H9 (cell line): ENCODE data around the gene CCDC192. TPM values are rescaled to one million over a fixed set of nuclear protein-coding genes. Genes with fewer than 3 reads are reported as not detected.

Experiments
- DNase-seq: peaks from one replicate; pipeline ENCODE4 v3.0.0-alpha.2; 2017
- H2AFZ ChIP-seq: one replicate; pipeline ENCODE4 v1.6.1; 2013; ENCODE audit warnings: mild to moderate bottlenecking, low read length, control low read depth, moderate library complexity
- H2AK5ac ChIP-seq: 2 replicates; pipeline ENCODE4 v1.6.1; 2013; ENCODE audit warnings: low read length, control low read depth, mixed read lengths; ENCODE audit not compliant: insufficient read length
- H2BK120ac ChIP-seq: one replicate; pipeline ENCODE4 v1.6.1; 2013; ENCODE audit warnings: low read depth, mild to moderate bottlenecking, low read length, control low read depth, inconsistent platforms; ENCODE audit not compliant: poor library complexity, severe bottlenecking
- H2BK12ac ChIP-seq: 2 replicates; pipeline ENCODE4 v1.6.1; 2013; ENCODE audit warnings: low read length, control low read depth, mixed read lengths, low read depth; ENCODE audit not compliant: insufficient read length
- H2BK15ac ChIP-seq: 2 replicates; pipeline ENCODE4 v1.6.1; 2013; ENCODE audit warnings: low read depth, low read length, control low read depth
- H2BK20ac ChIP-seq: one replicate; pipeline ENCODE4 v1.6.1; 2013; ENCODE audit warnings: low read depth, mild to moderate bottlenecking, low read length, control low read depth, inconsistent platforms; ENCODE audit not compliant: poor library complexity, severe bottlenecking
- H2BK5ac ChIP-seq: 2 replicates; pipeline ENCODE4 v1.6.1; 2013; ENCODE audit warnings: low read length, control low read depth, mixed read lengths; ENCODE audit not compliant: insufficient read length
- H3K14ac ChIP-seq: 2 replicates; pipeline ENCODE4 v1.6.1; 2013; ENCODE audit warnings: low read length, control low read depth; ENCODE audit not compliant: insufficient read depth
- H3K18ac ChIP-seq: 2 replicates; pipeline ENCODE4 v1.6.1; 2013; ENCODE audit warnings: low read depth, mild to moderate bottlenecking, mixed read lengths, low read length, control low read depth; ENCODE audit not compliant: insufficient read length
- H3K23ac ChIP-seq: 2 replicates; pipeline ENCODE4 v1.6.1; 2013; ENCODE audit warnings: low read length, control low read depth, mixed read lengths, low read depth; ENCODE audit not compliant: insufficient read length
- H3K23me2 ChIP-seq: 2 replicates; pipeline ENCODE4 v1.6.1; 2013; ENCODE audit warnings: low read depth, mild to moderate bottlenecking, mixed read lengths, low read length, control low read depth; ENCODE audit not compliant: insufficient read length, poor library complexity, severe bottlenecking
- H3K27ac ChIP-seq: 2 replicates; pipeline ENCODE4 v1.5.1; 2013; ENCODE audit warnings: low read length, control low read depth, mixed read lengths, low read depth; ENCODE audit not compliant: insufficient read length
- H3K27me3 ChIP-seq: 2 replicates; pipeline ENCODE4 v1.6.1; 2013; ENCODE audit warnings: low read length, control low read depth, inconsistent platforms; ENCODE audit not compliant: insufficient read depth
- H3K4ac ChIP-seq: 2 replicates; pipeline ENCODE4 v1.6.1; 2013; ENCODE audit warnings: low read depth, mild to moderate bottlenecking, control low read depth, inconsistent platforms, low read length, moderate library complexity
- H3K4me1 ChIP-seq: 2 replicates; pipeline ENCODE4 v1.6.1; 2013; ENCODE audit warnings: low read length, control low read depth, inconsistent platforms; ENCODE audit not compliant: insufficient read depth
- H3K4me2 ChIP-seq: 2 replicates; pipeline ENCODE4 v1.6.1; 2013; ENCODE audit warnings: low read length, control low read depth, mixed read lengths; ENCODE audit not compliant: insufficient read length, insufficient read depth
- H3K56ac ChIP-seq: 2 replicates; pipeline ENCODE4 v1.6.1; 2013; ENCODE audit warnings: low read depth, mild to moderate bottlenecking, mixed read lengths, low read length, control low read depth; ENCODE audit not compliant: insufficient read length
- H3K79me1 ChIP-seq: 2 replicates; pipeline ENCODE4 v1.6.1; 2013; ENCODE audit warnings: low read depth, mild to moderate bottlenecking, moderate library complexity, low read length, control low read depth, inconsistent platforms; ENCODE audit not compliant: insufficient read depth, poor library complexity, severe bottlenecking
- H3K79me2 ChIP-seq: 2 replicates; pipeline ENCODE4 v1.6.1; 2013; ENCODE audit warnings: low read length, control low read depth, inconsistent platforms; ENCODE audit not compliant: insufficient read depth
- H3K9ac ChIP-seq: 2 replicates; pipeline ENCODE4 v1.6.1; 2013; ENCODE audit warnings: low read length, control low read depth, mixed read lengths; ENCODE audit not compliant: insufficient read length; ENCODE audit errors: extremely low read depth
- H3K9me3 ChIP-seq: one replicate; pipeline ENCODE4 v1.6.1; 2013; ENCODE audit warnings: low read depth, low read length, inconsistent platforms; ENCODE audit not compliant: control insufficient read depth
- H3T11ph ChIP-seq: one replicate; pipeline ENCODE4 v1.6.1; 2013; ENCODE audit warnings: mild to moderate bottlenecking, low read length, control low read depth, inconsistent platforms
- H4K20me1 ChIP-seq: one replicate; pipeline ENCODE4 v1.6.1; 2013; ENCODE audit not compliant: control insufficient read depth, insufficient read length, insufficient read depth
- H4K5ac ChIP-seq: 2 replicates; pipeline ENCODE4 v1.6.1; 2013; ENCODE audit warnings: low read depth, mild to moderate bottlenecking, mixed read lengths, low read length, control low read depth; ENCODE audit not compliant: insufficient read length
- H4K8ac ChIP-seq: replicated peaks from 2 replicates; pipeline ENCODE4 v1.6.1; 2013; ENCODE audit warnings: low read length, control low read depth, mixed read lengths, low read depth; ENCODE audit not compliant: insufficient read length
- H4K91ac ChIP-seq: 2 replicates; pipeline ENCODE4 v1.6.1; 2013; ENCODE audit warnings: low read depth, mild to moderate bottlenecking, moderate library complexity, mixed read lengths, low read length, control low read depth; ENCODE audit not compliant: insufficient read length
- H3K27ac Mint-ChIP-seq, 3 experiments: 2 replicates in 2 of 3; 3 replicates in 1 of 3; pipeline ENCODE4 v1.8.0; 2020 to 2021; ENCODE audit warnings: mixed read lengths in 3 of 3, mild to moderate bottlenecking in 1 of 3, moderate library complexity in 1 of 3
- H3K27me3 Mint-ChIP-seq: 2 replicates; pipeline ENCODE4 v1.8.0; 2021; ENCODE audit warnings: low read depth, mild to moderate bottlenecking, moderate library complexity, mixed read lengths
- H3K36me3 Mint-ChIP-seq, 3 experiments: 2 replicates in 2 of 3; 3 replicates in 1 of 3; pipeline ENCODE4 v1.8.0; 2020 to 2021; ENCODE audit warnings: low read depth in 3 of 3, mixed read lengths in 3 of 3; ENCODE audit not compliant: insufficient read depth in 1 of 3
- H3K4me1 Mint-ChIP-seq, 2 experiments: 2 replicates each; pipeline ENCODE4 v1.8.0; 2020; ENCODE audit warnings: mixed read lengths in 2 of 2
- H3K4me3 Mint-ChIP-seq, 2 experiments: 2 replicates in 1 of 2; 3 replicates in 1 of 2; pipeline ENCODE4 v1.8.0; 2020 to 2021; ENCODE audit warnings: mild to moderate bottlenecking in 2 of 2, mixed read lengths in 2 of 2, moderate library complexity in 1 of 2
- H3K9me3 Mint-ChIP-seq, 2 experiments: 2 replicates in 1 of 2; 3 replicates in 1 of 2; pipeline ENCODE4 v1.8.0; 2020; ENCODE audit warnings: mild to moderate bottlenecking in 2 of 2, mixed read lengths in 2 of 2, moderate library complexity in 1 of 2
- CTCF ChIP-seq: fragments of 200-600 bp; sonication (generic); conservative IDR thresholded peaks from 3 replicates; pipeline ENCODE4 v1.8.0; 2021; ENCODE audit warnings: antibody characterized with exemption, mild to moderate bottlenecking
- WGBS: extraction: QIAGEN DNeasy Blood & Tissue Kit; methylation state at CpG from one replicate; pipeline ENCODE4 v1.1.7; 2013; ENCODE audit warnings: missing lambda C conversion rate, low lambda C conversion rate, mixed read lengths; ENCODE audit not compliant: insufficient read length; ENCODE audit errors: extremely low coverage; 5-methylcytosine and 5-hydroxymethylcytosine counted together
- total RNA-seq: library from RNA; stranded (reverse); gene quantifications from 2 replicates; pipeline ENCODE4 v1.2.1, GENCODE V29; 2021

Gene CCDC192
- total RNA-seq, 1 experiment from 2014 or later: not detected

- Histone ChIP-seq H2AFZ (no peak overlapping the region), H4K20me1 (no peaks in the 10 kb centered on the region), H3K4ac (no peak overlapping the region), H3K23ac (no peak overlapping the region), H3K18ac (no peak overlapping the region), H3K23me2 (no peaks in the 10 kb centered on the region), H2BK12ac (no peak overlapping the region), H3K56ac (no peak overlapping the region), H3T11ph (no peak overlapping the region), H2BK20ac (no peak overlapping the region), H4K5ac (no peak overlapping the region), H2AK5ac (no peak overlapping the region), H2BK15ac (no peak overlapping the region), H3K9me3 (no peaks in the 10 kb centered on the region), H3K14ac (no peak overlapping the region), H3K4me2 (no peak overlapping the region), H3K27ac (no peak overlapping the region), H4K8ac (no peak overlapping the region), H4K91ac (no peak overlapping the region), H3K79me1 (no peaks in the 10 kb centered on the region), H2BK120ac (no peak overlapping the region), H3K27me3 (no peaks in the 10 kb centered on the region), H3K9ac (no peak overlapping the region), H3K79me2 (no peaks in the 10 kb centered on the region), H3K4me1 (no peaks in the 10 kb centered on the region), H2BK5ac (no peak overlapping the region)
- no peak for TF ChIP-seq CTCF
- Mint-ChIP-seq H3K36me3 (0 out of 7 replicates have a peak, but pooled peaks cover 0 to 5% (median 1%) of the 10 kb centered on the region in 3 experiments), H3K4me1 (peaks cover 11 to 13% of the 10 kb centered on the region in 2 experiments), H3K27me3 (no peaks in the 10 kb centered on the region), H3K9me3 (peaks cover 2 to 5% of the 10 kb centered on the region in 2 experiments; a peak in 2 of 5 replicates), H3K4me3 (no peak overlapping the region), H3K27ac (no peak overlapping the region)
- WGBS: no CpG with 5 or more reads among the region's 3 CpGs
- DNase-seq: no peak
Measured at GRCh38 chr5:127959152-127959764, 256.1 kb downstream of the CCDC192 start.
